GM23248 (cell line): ENCODE measurements around the gene STAP2.

Experiments
- EZH2 ChIP-seq: fragments of 200-600 bp; sonication (generic); IDR thresholded peaks from 2 replicates; pipeline ENCODE4 v1.6.1; 2018; ENCODE audit warnings: antibody characterized with exemption, mild to moderate bottlenecking; ENCODE audit not compliant: insufficient read depth, poor library complexity, severe bottlenecking
- EZH2phosphoT487 ChIP-seq: fragments of 200-600 bp; sonication (generic); IDR thresholded peaks from 2 replicates; pipeline ENCODE4 v1.6.1; 2018; ENCODE audit warnings: antibody characterized with exemption, moderate library complexity, mild to moderate bottlenecking, low read depth; ENCODE audit not compliant: insufficient read depth

DNA sequence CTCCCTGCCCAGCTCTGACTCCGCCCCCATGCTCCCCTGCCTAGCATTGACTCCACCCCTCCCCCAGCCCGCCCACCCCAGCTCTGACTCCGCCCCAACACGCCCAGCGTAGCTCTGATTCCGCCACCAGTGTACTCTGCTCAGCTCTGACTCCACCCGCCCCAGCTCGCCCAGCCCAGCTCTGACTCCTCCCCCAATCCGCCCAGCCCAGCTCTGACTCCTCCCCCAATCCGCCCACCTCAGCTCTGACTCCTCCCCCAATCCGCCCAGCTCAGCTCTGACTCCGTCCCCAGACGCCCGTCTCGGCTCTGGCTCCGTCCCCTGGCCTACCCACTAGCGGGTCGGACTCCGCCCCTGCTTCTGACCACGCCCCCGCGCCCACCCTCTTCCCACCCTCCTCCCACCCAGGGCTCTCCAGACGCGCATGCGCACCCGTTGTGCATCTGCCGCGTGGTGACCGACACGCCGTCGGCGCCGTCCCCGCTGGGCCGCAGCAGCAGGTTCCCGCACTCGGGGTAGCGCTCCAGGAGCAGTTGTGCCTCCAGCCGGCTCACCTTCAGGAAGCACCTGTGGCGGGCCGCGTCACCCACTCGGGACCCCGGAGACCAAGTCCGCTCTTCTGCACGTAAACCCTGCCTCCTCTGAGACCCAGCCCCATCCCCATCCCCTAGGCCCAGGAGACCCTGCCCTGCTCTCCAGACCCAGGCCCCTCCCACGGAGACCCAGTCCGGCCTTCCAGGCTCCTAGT, 10.2 kb downstream of the STAP2 start:
- TF ChIP-seq EZH2 (no peak), EZH2phosphoT487 (no peak)
